ENCODE data around the gene PLCH1. TPM values are rescaled to one million over a fixed set of nuclear protein-coding genes. Genes with fewer than 3 reads are reported as not detected.

PLCH1 gene
- total RNA-seq, 1 donor from 2014 or later = not detected

DNA sequence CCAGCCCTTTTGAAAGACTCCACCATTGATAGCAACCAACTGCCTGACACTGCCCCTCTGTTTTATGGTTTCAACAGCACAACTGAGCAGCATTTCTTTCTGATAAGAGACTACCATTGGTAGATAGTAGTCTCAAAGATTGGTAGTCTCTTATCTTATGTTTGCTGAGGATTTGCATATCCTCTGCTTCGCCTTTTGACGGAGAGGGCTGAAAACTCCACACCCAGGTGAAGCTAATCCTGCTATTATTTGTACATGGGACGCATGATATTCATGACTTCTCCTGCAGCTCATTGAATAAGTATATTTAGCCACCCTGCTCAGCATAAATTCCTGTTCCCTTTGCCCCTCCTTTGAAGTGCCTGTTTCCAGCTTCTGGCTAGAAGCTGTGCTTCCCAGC is 332.0 kb downstream of the PLCH1 start:
- no peaks in the 10 kb centered on the region for H3K9me3 Mint-ChIP-seq (ENCODE audit: unreplicated experiment)
- no peak for TF ChIP-seq CTCF (IDR thresholded peaks at IDR 0.05)
- no peak overlapping the region for H3K27ac Mint-ChIP-seq (ENCODE audit: unreplicated experiment)
- no peaks in the 10 kb centered on the region for H3K27me3 Mint-ChIP-seq (ENCODE audit: unreplicated experiment)
- no peak overlapping the region for H3K4me3 Mint-ChIP-seq (ENCODE audit: unreplicated experiment)
- no peaks in the 10 kb centered on the region for H3K4me1 Mint-ChIP-seq (ENCODE audit: unreplicated experiment)
- no peak for DNase-seq (ENCODE audit: extremely low spot score, unreplicated experiment)
- no peaks in the 10 kb centered on the region for H3K36me3 Mint-ChIP-seq (ENCODE audit: unreplicated experiment)

GRCh38 chr3:155411500-155412223 is 333.2 kb downstream of the PLCH1 start:
- H3K4me1 Mint-ChIP-seq (ENCODE audit: unreplicated experiment) = no peaks in the 10 kb centered on the region
- no peaks in the 10 kb centered on the region for H3K36me3 Mint-ChIP-seq (ENCODE audit: unreplicated experiment)
- no peaks in the 10 kb centered on the region for H3K27me3 Mint-ChIP-seq (ENCODE audit: unreplicated experiment)
- DNase-seq (ENCODE audit: extremely low spot score, unreplicated experiment) = no peak
- H3K9me3 Mint-ChIP-seq (ENCODE audit: unreplicated experiment) = no peaks in the 10 kb centered on the region
- no peak for TF ChIP-seq CTCF (IDR thresholded peaks at IDR 0.05)
- H3K27ac Mint-ChIP-seq (ENCODE audit: unreplicated experiment) = no peak overlapping the region
- no peak overlapping the region for H3K4me3 Mint-ChIP-seq (ENCODE audit: unreplicated experiment)

DNA sequence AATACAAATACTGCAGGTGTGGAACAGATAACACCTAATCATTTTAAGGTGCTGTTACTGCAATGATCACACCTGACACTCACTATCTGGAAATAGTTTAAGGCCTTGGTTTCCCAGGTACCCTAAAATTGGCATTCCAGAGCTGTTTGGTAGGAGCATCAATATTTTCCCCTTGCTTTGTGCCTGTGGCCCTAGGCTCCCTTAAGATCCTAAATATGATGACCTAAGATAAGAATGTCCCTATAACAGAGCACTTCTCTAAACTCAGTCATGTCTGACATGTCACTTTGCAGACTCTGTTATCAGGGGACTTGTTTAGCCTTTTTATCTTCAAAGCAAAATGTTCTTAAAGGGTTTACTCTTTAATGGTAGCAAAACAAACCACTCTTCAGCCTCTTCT is 335.5 kb downstream of the PLCH1 start:
- Mint-ChIP-seq H3K27me3 (ENCODE audit: unreplicated experiment) (no peaks in the 10 kb centered on the region), H3K4me3 (ENCODE audit: unreplicated experiment) (no peak overlapping the region), H3K27ac (ENCODE audit: unreplicated experiment) (no peak overlapping the region), H3K9me3 (ENCODE audit: unreplicated experiment) (no peaks in the 10 kb centered on the region), H3K4me1 (ENCODE audit: unreplicated experiment) (no peaks in the 10 kb centered on the region), H3K36me3 (ENCODE audit: unreplicated experiment) (no peaks in the 10 kb centered on the region)
- DNase-seq (ENCODE audit: extremely low spot score, unreplicated experiment) = no peak
- TF ChIP-seq CTCF (IDR thresholded peaks at IDR 0.05) = no peak

DNA sequence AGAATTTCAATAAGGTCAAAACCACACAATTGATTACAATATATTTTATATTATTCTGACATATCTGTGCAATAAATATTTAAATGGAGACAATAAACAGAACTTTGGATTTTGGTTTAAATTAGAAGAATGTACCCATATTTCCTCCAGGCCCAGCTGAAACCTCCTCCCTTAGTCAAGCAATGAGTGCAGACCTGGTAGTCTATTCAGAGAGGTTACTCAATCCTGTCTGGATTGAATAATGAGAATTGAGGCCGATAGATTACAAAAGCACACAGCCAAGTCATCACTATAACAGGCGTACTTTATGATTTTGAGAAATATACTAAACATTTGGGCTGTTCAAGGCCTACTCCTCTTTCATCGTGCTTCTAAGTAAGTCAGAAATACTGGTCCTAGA is 336.9 kb downstream of the PLCH1 start:
- Mint-ChIP-seq H3K36me3 (ENCODE audit: unreplicated experiment) (no peaks in the 10 kb centered on the region), H3K27me3 (ENCODE audit: unreplicated experiment) (no peaks in the 10 kb centered on the region), H3K4me1 (ENCODE audit: unreplicated experiment) (no peaks in the 10 kb centered on the region), H3K4me3 (ENCODE audit: unreplicated experiment) (no peak overlapping the region), H3K9me3 (ENCODE audit: unreplicated experiment) (no peaks in the 10 kb centered on the region), H3K27ac (ENCODE audit: unreplicated experiment) (no peak overlapping the region)
- no peak for DNase-seq (ENCODE audit: extremely low spot score, unreplicated experiment)
- no peak for TF ChIP-seq CTCF (IDR thresholded peaks at IDR 0.05)

- no peak for DNase-seq (ENCODE audit: extremely low spot score, unreplicated experiment)
- Mint-ChIP-seq H3K27me3 (ENCODE audit: unreplicated experiment) (no peaks in the 10 kb centered on the region), H3K27ac (ENCODE audit: unreplicated experiment) (no peak overlapping the region), H3K4me1 (ENCODE audit: unreplicated experiment) (no peaks in the 10 kb centered on the region), H3K36me3 (ENCODE audit: unreplicated experiment) (no peaks in the 10 kb centered on the region), H3K4me3 (ENCODE audit: unreplicated experiment) (no peak overlapping the region), H3K9me3 (ENCODE audit: unreplicated experiment) (no peaks in the 10 kb centered on the region)
- no peak for TF ChIP-seq CTCF (IDR thresholded peaks at IDR 0.05)
These were observed 337.5 kb downstream of the PLCH1 start for GRCh38 chr3:155407331-155407730.

All from osteocyte (in vitro differentiated cells).